Breast epithelium (tissue), 4 donors: ENCODE measurements around the gene GCNT3. TPM values are rescaled to one million over a fixed set of nuclear protein-coding genes. Genes with fewer than 3 reads are reported as not detected.
A peak's percentile ranks its signal among the peaks of the same experiment; 100 is the strongest.

ENCODE experiments used
- DNase-seq, 2 donors: peaks; one replicate each; pipeline ENCODE4 v3.0.0-alpha.2; 2019; ENCODE audit warnings: low spot score in 2 of 2
- H3K27ac ChIP-seq, 2 donors: fragments of 200-600 bp; sonication (generic) in 1 of 2; one replicate each; pipeline ENCODE4 v1.5.1; 2016 to 2019; ENCODE audit warnings: mild to moderate bottlenecking in 1 of 2
- H3K27me3 ChIP-seq, 2 donors: fragments of 200-600 bp; sonication (generic) in 1 of 2; one replicate each; pipeline versions ENCODE4 v1.5.1 to v1.6.0; 2017 to 2019; ENCODE audit warnings: control low read depth in 1 of 2, mild to moderate bottlenecking in 1 of 2
- H3K36me3 ChIP-seq: fragments of 200-600 bp; one replicate; pipeline ENCODE4 v1.5.1; 2019
- H3K4me1 ChIP-seq, 2 donors: fragments of 200-600 bp; sonication (generic); one replicate each; pipeline ENCODE4 v1.5.1; 2016 to 2019; ENCODE audit warnings: control low read depth in 1 of 2
- H3K4me3 ChIP-seq, 3 donors: fragments of 200-600 bp; sonication (generic); 1 replicate in 2 of 3; 2 replicates in 1 of 3; pipeline ENCODE4 v1.5.1; 2016 to 2019; ENCODE audit warnings: mild to moderate bottlenecking in 3 of 3, moderate library complexity in 2 of 3
- H3K9me3 ChIP-seq, 2 donors: fragments of 200-600 bp; sonication (generic) in 1 of 2; one replicate each; pipeline ENCODE4 v1.5.1; 2016 to 2019; ENCODE audit warnings: control low read depth in 1 of 2
- CTCF ChIP-seq, 3 donors: fragments of 450-650 bp; IDR thresholded peaks; one replicate each; pipeline ENCODE4 v1.5.1; 2016 to 2017; ENCODE audit warnings: antibody characterized with exemption in 3 of 3, mild to moderate bottlenecking in 3 of 3, moderate library complexity in 3 of 3
- POLR2A ChIP-seq: fragments of 450-650 bp; IDR thresholded peaks from one replicate; pipeline ENCODE4 v1.6.1; 2016; ENCODE audit warnings: antibody characterized with exemption, mild to moderate bottlenecking, moderate library complexity
- POLR2AphosphoS5 ChIP-seq, 3 donors: sonication (generic); formaldehyde crosslinking; IDR thresholded peaks; one replicate each; pipeline ENCODE4 v1.6.1; 2017; ENCODE audit warnings: antibody characterized with exemption in 3 of 3
- intact Hi-C: fragments of 100-400 bp; cut with DNase I; formaldehyde crosslinking; loops from one replicate; pipeline ENCODE4 v1.15.1; 2023; ENCODE audit warnings: low total_unique reads
- total RNA-seq, 3 donors: library from RNA; depleted of rRNA; stranded (reverse); fragments of >200 nt; gene quantifications; one replicate each; pipeline ENCODE4 v1.1.0, GENCODE V29; 2016

GCNT3 gene
- total RNA-seq, 3 donors from 2014 or later = 5.2 TPM; not detected in 2

GRCh38 chr15:59596640-59597039, 14.9 kb upstream of the GCNT3 start:
- Histone ChIP-seq H3K27me3 (no peaks in the 10 kb centered on the region), H3K36me3 (no peaks in the 10 kb centered on the region), H3K4me3 (no peak overlapping the region), H3K9me3 (peaks cover 0 to 8% of the 10 kb centered on the region in 2 donors), H3K4me1 (no peaks in the 10 kb centered on the region), H3K27ac (peak overlapping the region in 1 of 2 donors; percentile 78)
- intact Hi-C loops = no loop called here
- TF ChIP-seq CTCF (IDR thresholded peaks at IDR 0.05) (no peak), POLR2AphosphoS5 (IDR thresholded peaks at IDR 0.05) (no peak), POLR2A (no peak)
- DNase-seq = no peak

GRCh38 chr15:59598461-59598860, 13.1 kb upstream of the GCNT3 start:
- DNase-seq = no peak
- Histone ChIP-seq H3K27ac (no peak overlapping the region), H3K27me3 (no peaks in the 10 kb centered on the region), H3K4me1 (no peaks in the 10 kb centered on the region), H3K36me3 (no peaks in the 10 kb centered on the region), H3K9me3 (peaks cover 0 to 8% of the 10 kb centered on the region in 2 donors), H3K4me3 (no peak overlapping the region)
- intact Hi-C loops = no loop called here
- TF ChIP-seq POLR2AphosphoS5 (IDR thresholded peaks at IDR 0.05) = no peak
- TF ChIP-seq POLR2A = no peak

GRCh38 chr15:59605994-59606393, 5.6 kb upstream of the GCNT3 start:
- intact Hi-C loops = no loop called here
- H3K4me1 ChIP-seq = no peaks in the 10 kb centered on the region
- TF ChIP-seq POLR2A = no peak
- no peak for TF ChIP-seq CTCF (IDR thresholded peaks at IDR 0.05)
- no peak for TF ChIP-seq POLR2AphosphoS5 (IDR thresholded peaks at IDR 0.05)

GRCh38 chr15:59609730-59610712, 1.6 kb upstream of the GCNT3 start:
- Histone ChIP-seq H3K27me3 (no peaks in the 10 kb centered on the region), H3K27ac (no peak overlapping the region)

More at GRCh38 chr15:59605994-59606393, 5.6 kb upstream of the GCNT3 start:
- no peak overlapping the region for H3K27ac ChIP-seq
- no peaks in the 10 kb centered on the region for H3K27me3 ChIP-seq
- H3K4me3 ChIP-seq = no peak overlapping the region
- DNase-seq = no peak
- H3K36me3 ChIP-seq = no peaks in the 10 kb centered on the region
- H3K9me3 ChIP-seq = peaks cover 0 to 6% of the 10 kb centered on the region in 2 donors

GRCh38 chr15:59614153-59614552, 2.6 kb downstream of the GCNT3 start:
- Histone ChIP-seq H3K9me3 (no peaks in the 10 kb centered on the region), H3K27ac (no peak overlapping the region), H3K4me3 (no peak overlapping the region), H3K4me1 (no peaks in the 10 kb centered on the region), H3K36me3 (no peaks in the 10 kb centered on the region), H3K27me3 (no peaks in the 10 kb centered on the region)
- intact Hi-C loops = no loop called here
- DNase-seq = no peak
- TF ChIP-seq POLR2A (no peak), CTCF (IDR thresholded peaks at IDR 0.05) (no peak)

More at GRCh38 chr15:59609730-59610712, 1.6 kb upstream of the GCNT3 start:
- no peak for DNase-seq
- intact Hi-C loops = no loop called here
- TF ChIP-seq POLR2AphosphoS5 (IDR thresholded peaks at IDR 0.05) = no peak
- no peak for TF ChIP-seq POLR2A
- TF ChIP-seq CTCF (IDR thresholded peaks at IDR 0.05) = no peak
- Histone ChIP-seq H3K4me1 (no peaks in the 10 kb centered on the region), H3K4me3 (no peak overlapping the region), H3K36me3 (no peaks in the 10 kb centered on the region), H3K9me3 (no peaks in the 10 kb centered on the region)
